BJ (cell line): ENCODE measurements around the gene WDR82. TPM values are rescaled to one million over a fixed set of nuclear protein-coding genes. Genes with fewer than 3 reads are reported as not detected.
A peak's percentile ranks its signal among the peaks of the same experiment; 100 is the strongest.

Experiments
- CTCF ChIA-PET: fragments of 350-600 bp; formaldehyde crosslinking; extraction: SDS; loops from one replicate; lab custom pipeline; 2021; ENCODE audit warnings: antibody characterized with exemption, inconsistent platforms; lab: Yijun Ruan, JAX
- POLR2A ChIA-PET: fragments of 300-600 bp; sonication (Branson Sonifier 250); formaldehyde crosslinking; extraction: SDS; loops from one replicate; lab custom pipeline; 2021; ENCODE audit warnings: antibody characterized with exemption; lab: Charles Lee
- DNase-seq: peaks from one replicate; pipeline ENCODE4 v3.0.0-alpha.2; 2011; ENCODE audit warnings: low read depth
- H3K27me3 ChIP-seq: 2 replicates; pipeline ENCODE4 v1.6.0; 2011; ENCODE audit warnings: low read length; ENCODE audit not compliant: control insufficient read depth, insufficient read depth
- H3K36me3 ChIP-seq: 2 replicates; pipeline ENCODE4 v1.5.1; 2011; ENCODE audit warnings: low read length; ENCODE audit not compliant: control insufficient read depth, insufficient read depth
- H3K4me3 ChIP-seq: 2 replicates; pipeline ENCODE4 v1.5.1; 2011; ENCODE audit warnings: low read depth, mild to moderate bottlenecking, control low read depth, low read length
- CTCF ChIP-seq: IDR thresholded peaks from 2 replicates; pipeline ENCODE4 v1.5.1; 2011; ENCODE audit warnings: low read depth, mild to moderate bottlenecking, control low read depth, inconsistent platforms, low read length, moderate library complexity; ENCODE audit not compliant: insufficient read depth
- polyA plus RNA-seq: library from polyadenylated mRNA; depleted of rRNA; stranded (reverse); fragments of >200 nt; gene quantifications from 2 replicates; pipeline ENCODE4 v1.2.3, GENCODE V29; 2011

The WDR82 gene
- polyA plus RNA-seq, 1 experiment = 42.3 TPM

DNA sequence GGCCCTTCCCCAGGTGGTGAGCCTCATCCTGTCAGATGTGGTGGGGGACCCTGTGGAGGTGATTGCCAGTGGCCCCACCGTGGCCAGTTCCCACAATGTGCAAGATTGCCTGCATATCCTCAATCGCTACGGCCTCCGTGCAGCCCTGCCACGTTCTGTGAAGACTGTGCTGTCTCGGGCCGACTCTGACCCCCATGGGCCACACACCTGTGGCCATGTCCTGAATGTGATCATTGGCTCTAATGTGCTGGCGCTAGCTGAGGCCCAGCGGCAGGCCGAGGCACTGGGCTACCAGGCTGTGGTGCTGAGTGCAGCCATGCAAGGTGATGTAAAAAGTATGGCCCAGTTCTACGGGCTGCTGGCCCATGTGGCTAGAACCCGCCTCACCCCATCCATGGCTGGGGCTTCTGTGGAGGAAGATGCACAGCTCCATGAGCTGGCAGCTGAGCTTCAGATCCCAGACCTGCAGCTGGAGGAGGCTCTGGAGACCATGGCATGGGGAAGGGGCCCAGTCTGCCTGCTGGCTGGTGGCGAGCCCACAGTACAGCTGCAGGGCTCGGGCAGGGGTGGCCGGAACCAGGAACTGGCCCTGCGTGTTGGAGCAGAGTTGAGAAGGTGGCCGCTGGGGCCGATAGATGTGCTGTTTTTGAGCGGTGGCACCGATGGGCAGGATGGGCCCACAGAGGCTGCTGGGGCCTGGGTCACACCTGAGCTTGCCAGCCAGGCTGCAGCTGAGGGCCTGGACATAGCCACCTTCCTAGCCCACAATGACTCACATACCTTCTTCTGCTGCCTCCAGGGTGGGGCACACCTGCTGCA, 14.0 kb upstream of the WDR82 start:
- TF ChIP-seq CTCF = no peak
- ChIA-PET POLR2A (no interaction called here), CTCF (interaction anchor here (0.8 to 7.3 kb wide), 10 partner anchors 22 to 154 kb away, joined by 3 to 65 read pairs (median 4); partner anchors contain the start of gene TLR9)

DNA sequence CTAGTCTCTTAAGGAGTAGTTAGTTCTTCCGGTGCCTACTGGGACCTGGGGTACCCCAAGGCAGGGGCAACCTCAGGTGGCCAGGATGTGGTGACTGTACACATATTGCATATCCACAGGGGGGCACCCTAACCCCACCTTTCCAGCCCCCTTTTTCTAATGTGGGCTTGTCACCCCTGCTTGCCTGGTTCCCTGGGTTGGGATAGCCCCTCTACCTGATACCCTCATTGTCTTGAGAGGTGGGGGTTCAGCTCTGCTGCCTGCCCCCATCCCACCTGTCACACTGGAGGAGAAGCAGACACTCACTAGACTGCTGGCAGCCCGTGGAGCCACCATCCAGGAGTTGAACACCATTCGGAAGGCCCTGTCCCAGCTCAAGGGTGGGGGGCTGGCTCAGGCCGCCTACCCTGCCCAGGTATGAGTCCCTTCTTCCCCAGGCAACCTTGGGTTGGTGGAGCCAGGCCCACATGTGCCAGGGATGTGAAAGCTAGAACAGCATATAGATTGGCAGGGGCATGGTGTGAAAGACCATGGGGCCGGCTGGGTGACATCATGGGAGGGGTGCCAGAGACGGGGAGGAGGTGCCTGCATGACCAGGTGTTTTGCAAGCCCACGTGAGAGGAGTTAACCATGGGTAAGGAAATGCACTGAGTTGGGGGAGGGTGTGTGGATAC, 13.2 kb upstream of the WDR82 start:
- ChIA-PET POLR2A (no interaction called here), CTCF (interaction anchor here (0.8 to 7.3 kb wide), 11 partner anchors 36 to 155 kb away, joined by 3 to 65 read pairs (median 4); partner anchors contain the start of gene TLR9)
- TF ChIP-seq CTCF = peak; percentile 57
- H3K36me3 ChIP-seq = peaks cover 18% of the 10 kb centered on the region
- H3K4me3 ChIP-seq = no peak overlapping the region
- DNase-seq = no peak
- H3K27me3 ChIP-seq = no peaks in the 10 kb centered on the region

More for the DNA sequence above, 14.0 kb upstream of the WDR82 start:
- Histone ChIP-seq H3K4me3 (no peak overlapping the region), H3K36me3 (peaks cover 18% of the 10 kb centered on the region), H3K27me3 (no peaks in the 10 kb centered on the region)
- no peak for DNase-seq

- Histone ChIP-seq H3K27me3 (no peaks in the 10 kb centered on the region), H3K36me3 (peaks cover 18% of the 10 kb centered on the region), H3K4me3 (no peak overlapping the region)
- ChIA-PET CTCF (interaction anchor here (0.8 to 7.3 kb wide), 8 partner anchors 37 to 94 kb away, joined by 3 to 65 read pairs (median 6); partner anchors contain the start of gene TLR9), POLR2A (no interaction called here)
- TF ChIP-seq CTCF = no peak
- DNase-seq = no peak
Measured at GRCh38 chr3:52290596-52291507, 12.4 kb upstream of the WDR82 start.

DNA sequence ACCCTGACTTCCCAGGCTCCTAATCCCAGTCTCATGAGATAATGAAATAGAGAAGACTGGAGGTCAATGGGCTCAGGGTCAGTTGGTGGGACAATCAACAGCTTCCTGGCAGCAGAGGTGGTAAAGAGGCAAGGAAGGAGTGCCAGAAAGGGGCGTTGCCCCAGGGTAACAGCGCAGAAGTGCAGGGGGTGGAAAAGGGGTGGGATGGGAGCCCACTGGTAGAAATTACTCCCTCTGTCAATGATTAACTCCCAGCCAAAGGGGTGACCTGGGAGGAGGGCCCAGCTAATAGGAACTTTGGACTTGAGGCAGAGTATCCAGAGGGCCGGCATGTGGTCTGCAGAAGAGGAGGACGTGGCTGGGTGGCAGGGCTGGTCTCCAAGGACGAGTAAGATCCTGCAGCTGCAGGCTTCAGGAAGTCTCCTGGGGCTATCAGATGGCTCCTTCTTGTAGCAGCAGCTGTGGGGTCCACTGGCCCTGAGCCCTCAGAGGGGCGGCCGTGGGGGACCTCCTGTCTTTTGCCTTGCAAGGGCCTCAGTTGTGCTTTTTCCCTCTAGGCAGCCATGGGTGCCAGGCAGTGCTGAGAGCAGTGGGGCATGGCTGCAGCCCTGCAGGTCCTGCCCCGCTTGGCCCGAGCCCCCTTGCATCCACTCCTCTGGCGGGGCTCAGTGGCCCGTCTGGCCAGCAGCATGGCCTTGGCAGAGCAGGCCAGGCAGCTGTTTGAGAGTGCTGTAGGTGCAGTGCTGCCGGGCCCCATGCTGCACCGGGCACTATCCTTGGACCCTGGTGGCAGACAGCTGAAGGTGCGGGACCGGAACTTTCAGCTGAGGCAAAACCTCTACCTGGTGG, 11.5 kb upstream of the WDR82 start:
- CTCF ChIA-PET = interaction anchor here (1.1 to 7.3 kb wide), 6 partner anchors 9 to 140 kb away, joined by 3 to 65 read pairs (median 10); no protein-coding TSS in a partner anchor
- POLR2A ChIA-PET = interaction anchor here (0.5 kb wide), 1 partner anchor 93 kb away, joined by 3 read pairs; no protein-coding TSS in a partner anchor
- no peak for TF ChIP-seq CTCF
- H3K36me3 ChIP-seq = peaks cover 18% of the 10 kb centered on the region
- no peaks in the 10 kb centered on the region for H3K27me3 ChIP-seq
- no peak for DNase-seq
- H3K4me3 ChIP-seq = no peak overlapping the region
